HEK293 (cell line): Measurements from ENCODE around the gene PKD2L1.

Experiments
- ATF2 ChIP-seq: fragments of 450-650 bp; formaldehyde crosslinking; IDR thresholded peaks from 2 replicates; pipeline ENCODE4 v1.5.1; 2016; ENCODE audit warnings: missing biosample characterization, missing genetic modification characterization, low read depth
- BCL11A ChIP-seq: fragments of 450-650 bp; formaldehyde crosslinking; IDR thresholded peaks from 2 replicates; pipeline ENCODE4 v1.5.1; 2016; ENCODE audit warnings: low read depth, missing biosample characterization, missing genetic modification characterization
- CTCF ChIP-seq: fragments of 450-650 bp; formaldehyde crosslinking; IDR thresholded peaks from 2 replicates; pipeline ENCODE4 v1.5.1; 2016; ENCODE audit warnings: missing biosample characterization, missing genetic modification characterization
- OSR2 ChIP-seq: fragments of 450-650 bp; formaldehyde crosslinking; IDR thresholded peaks from 2 replicates; pipeline ENCODE4 v1.5.1; 2016; ENCODE audit warnings: missing biosample characterization, missing genetic modification characterization
- ZFP3 ChIP-seq: fragments of 450-650 bp; formaldehyde crosslinking; IDR thresholded peaks from 2 replicates; pipeline ENCODE4 v1.5.1; 2016; ENCODE audit warnings: low read depth, missing biosample characterization, missing genetic modification characterization
- ZNF121 ChIP-seq: fragments of 450-650 bp; formaldehyde crosslinking; IDR thresholded peaks from 2 replicates; pipeline ENCODE4 v1.5.1; 2016; ENCODE audit warnings: missing biosample characterization, missing genetic modification characterization
- ZNF274 ChIP-seq, 2 experiments: fragments of 200-500 bp in 1 of 2; fragments of 450-650 bp in 1 of 2; sonication (Bioruptor generic) in 1 of 2; formaldehyde crosslinking in 1 of 2; IDR thresholded peaks; 2 replicates each; pipeline versions ENCODE4 v1.5.1 to v1.6.1; 2014 to 2016; ENCODE audit warnings: borderline replicate concordance in 1 of 2, inconsistent platforms in 1 of 2, low read length in 1 of 2, missing biosample characterization in 1 of 2, missing genetic modification characterization in 1 of 2
- ZNF610 ChIP-seq: fragments of 450-650 bp; formaldehyde crosslinking; IDR thresholded peaks from 2 replicates; pipeline ENCODE4 v1.5.1; 2016; ENCODE audit warnings: missing biosample characterization, missing genetic modification characterization, borderline replicate concordance
- ZNF777 ChIP-seq: fragments of 450-650 bp; formaldehyde crosslinking; IDR thresholded peaks from 2 replicates; pipeline ENCODE4 v1.5.1; 2017; ENCODE audit warnings: missing biosample characterization, missing genetic modification characterization, borderline replicate concordance
- TF ChIP-seq, protein P1 (sequence below): fragments of 450-650 bp; formaldehyde crosslinking; IDR thresholded peaks from 2 replicates; pipeline ENCODE4 v1.5.1; 2016; ENCODE audit warnings: missing biosample characterization, missing genetic modification characterization
- TF ChIP-seq, protein P2 (sequence below): fragments of 450-650 bp; formaldehyde crosslinking; optimal IDR thresholded peaks from 2 replicates; pipeline ENCODE3; 2016; ENCODE audit warnings: missing biosample characterization, mild to moderate bottlenecking, missing genetic modification characterization

- TF ChIP-seq ZNF610 (tag by site-specific recombination), result no peak
- no peak for TF ChIP-seq ATF2 (tag by site-specific recombination)
- TF ChIP-seq BCL11A (tag by site-specific recombination), result no peak
- TF ChIP-seq CTCF, result no peak
- no peak for TF ChIP-seq ZNF777 (tag by site-specific recombination)
- TF ChIP-seq, protein P1, sequence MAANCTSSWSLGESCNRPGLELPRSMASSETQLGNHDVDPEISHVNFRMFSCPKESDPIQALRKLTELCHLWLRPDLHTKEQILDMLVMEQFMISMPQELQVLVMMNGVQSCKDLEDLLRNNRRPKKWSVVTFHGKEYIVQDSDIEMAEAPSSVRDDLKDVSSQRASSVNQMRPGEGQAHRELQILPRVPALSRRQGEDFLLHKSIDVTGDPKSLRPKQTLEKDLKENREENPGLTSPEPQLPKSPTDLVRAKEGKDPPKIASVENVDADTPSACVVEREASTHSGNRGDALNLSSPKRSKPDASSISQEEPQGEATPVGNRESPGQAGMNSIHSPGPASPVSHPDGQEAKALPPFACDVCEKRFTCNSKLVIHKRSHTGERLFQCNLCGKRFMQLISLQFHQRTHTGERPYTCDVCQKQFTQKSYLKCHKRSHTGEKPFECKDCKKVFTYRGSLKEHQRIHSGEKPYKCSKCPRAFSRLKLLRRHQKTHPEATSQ (tag by site-specific recombination), result no peak
- no peak for TF ChIP-seq ZNF274 (IDR thresholded peaks at IDR 0.05; ENCODE audit: low read length)
- no peak for TF ChIP-seq ZNF274 (tag by site-specific recombination; IDR thresholded peaks at IDR 0.05; ENCODE audit: borderline replicate concordance)
- TF ChIP-seq ZFP3 (tag by site-specific recombination), result no peak
- no peak for TF ChIP-seq OSR2 (tag by site-specific recombination)
- TF ChIP-seq ZNF121, result no peak
- TF ChIP-seq, protein P2, sequence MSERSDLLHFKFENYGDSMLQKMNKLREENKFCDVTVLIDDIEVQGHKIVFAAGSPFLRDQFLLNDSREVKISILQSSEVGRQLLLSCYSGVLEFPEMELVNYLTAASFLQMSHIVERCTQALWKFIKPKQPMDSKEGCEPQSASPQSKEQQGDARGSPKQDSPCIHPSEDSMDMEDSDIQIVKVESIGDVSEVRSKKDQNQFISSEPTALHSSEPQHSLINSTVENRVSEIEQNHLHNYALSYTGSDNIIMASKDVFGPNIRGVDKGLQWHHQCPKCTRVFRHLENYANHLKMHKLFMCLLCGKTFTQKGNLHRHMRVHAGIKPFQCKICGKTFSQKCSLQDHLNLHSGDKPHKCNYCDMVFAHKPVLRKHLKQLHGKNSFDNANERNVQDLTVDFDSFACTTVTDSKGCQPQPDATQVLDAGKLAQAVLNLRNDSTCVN (tag by site-specific recombination), result no peak
Measured at GRCh38 chr10:100330079-100330478, at the start of gene PKD2L1.
